Esophagus squamous epithelium (tissue), 5 donors: Measurements from ENCODE around the gene DYRK1A. TPM values are rescaled to one million over a fixed set of nuclear protein-coding genes. Genes with fewer than 3 reads are reported as not detected.

Source experiments
- DNase-seq: peaks from one replicate; lab custom pipeline; 2025; lab: John Stamatoyannopoulos, UW
- H3K27ac ChIP-seq, 4 donors: fragments of 200-600 bp; sonication (generic); one replicate each; pipeline ENCODE4 v1.5.1; 2016 to 2019; ENCODE audit warnings: mild to moderate bottlenecking in 1 of 4
- H3K27me3 ChIP-seq, 4 donors: fragments of 200-600 bp; sonication (generic); 1 replicate in 3 of 4; 2 replicates in 1 of 4; pipeline versions ENCODE4 v1.5.1 to v1.6.0; 2017 to 2021; ENCODE audit warnings: antibody characterized with exemption in 1 of 4
- H3K36me3 ChIP-seq, 3 donors: fragments of 200-600 bp; sonication (generic); one replicate each; pipeline ENCODE4 v1.5.1; 2016 to 2019
- H3K4me1 ChIP-seq, 3 donors: fragments of 200-600 bp; sonication (generic); one replicate each; pipeline ENCODE4 v1.5.1; 2017 to 2019
- H3K4me3 ChIP-seq, 4 donors: fragments of 200-600 bp; sonication (generic); 1 replicate in 3 of 4; 2 replicates in 1 of 4; pipeline ENCODE4 v1.5.1; 2016 to 2019; ENCODE audit warnings: mild to moderate bottlenecking in 2 of 4, moderate library complexity in 1 of 4
- H3K9me3 ChIP-seq, 3 donors: fragments of 200-600 bp; sonication (generic); one replicate each; pipeline ENCODE4 v1.5.1; 2016 to 2019
- CTCF ChIP-seq, 6 experiments: fragments of 450-650 bp in 4 of 6; fragments of 200-600 bp in 2 of 6; sonication (generic) in 2 of 6; IDR thresholded peaks; one replicate each; pipeline ENCODE4 v1.5.1; 2016 to 2019; ENCODE audit warnings: antibody characterized with exemption in 6 of 6, mild to moderate bottlenecking in 4 of 6, moderate library complexity in 4 of 6
- POLR2A ChIP-seq, 4 donors: fragments of 450-650 bp; IDR thresholded peaks; one replicate each; pipeline ENCODE4 v1.6.1; 2017; ENCODE audit warnings: antibody characterized with exemption in 4 of 4, mild to moderate bottlenecking in 4 of 4, moderate library complexity in 3 of 4
- WGBS, 2 donors: methylation state at CpG; one replicate each; pipeline ENCODE4 v1.1.5; 2018; 5-methylcytosine and 5-hydroxymethylcytosine counted together
- intact Hi-C: fragments of 100-400 bp; cut with DNase I; formaldehyde crosslinking; loops from one replicate; pipeline ENCODE4 v1.15.0; 2022
- total RNA-seq, 4 donors: library from RNA; depleted of rRNA; stranded (reverse); fragments of >200 nt; gene quantifications; one replicate each; pipeline ENCODE4 v1.1.0, GENCODE V29; 2016
- donor health status: DM: yes; HTN: yes; CAD: no.

DYRK1A gene
- total RNA-seq, 4 donors from 2014 or later = 37.8 to 61.0 (median 45.4) TPM

GRCh38 chr21:37392441-37392840 is 25.9 kb downstream of the DYRK1A start:
- no peaks in the 10 kb centered on the region for H3K9me3 ChIP-seq
- intact Hi-C loops = no loop called here
- H3K27ac ChIP-seq = no peak overlapping the region
- no peak overlapping the region for H3K4me3 ChIP-seq
- no peaks in the 10 kb centered on the region for H3K27me3 ChIP-seq
- no peak for TF ChIP-seq CTCF (IDR thresholded peaks at IDR 0.05)
- 75 to 80% methylated on average over 4 of the region's 4 CpGs for WGBS, 2 donors
- DNase-seq = no peak
- peaks cover 0 to 96% (median 39%) of the 10 kb centered on the region in 3 donors for H3K4me1 ChIP-seq
- H3K36me3 ChIP-seq = peaks cover 0 to 4% (median 0%) of the 10 kb centered on the region in 3 donors

GRCh38 chr21:37393030-37393429 is 26.5 kb downstream of the DYRK1A start:
- DNase-seq = no peak
- no peaks in the 10 kb centered on the region for H3K9me3 ChIP-seq
- intact Hi-C loops = no loop called here
- no peak overlapping the region for H3K4me3 ChIP-seq
- H3K27me3 ChIP-seq = no peaks in the 10 kb centered on the region
- no peak overlapping the region for H3K27ac ChIP-seq
- peaks cover 0 to 4% (median 0%) of the 10 kb centered on the region in 3 donors for H3K36me3 ChIP-seq
- H3K4me1 ChIP-seq = peaks cover 0 to 96% (median 37%) of the 10 kb centered on the region in 3 donors
- 90 to 97% methylated on average over 2 of the region's 2 CpGs for WGBS, 2 donors
- no peak for TF ChIP-seq POLR2A (IDR thresholded peaks at IDR 0.05)
- TF ChIP-seq CTCF (IDR thresholded peaks at IDR 0.05) = no peak

GRCh38 chr21:37393786-37394185 is 27.2 kb downstream of the DYRK1A start:
- Histone ChIP-seq H3K9me3 (no peaks in the 10 kb centered on the region), H3K27me3 (no peaks in the 10 kb centered on the region), H3K4me1 (peaks cover 0 to 96% (median 34%) of the 10 kb centered on the region in 3 donors), H3K27ac (no peak overlapping the region), H3K36me3 (peaks cover 0 to 4% (median 0%) of the 10 kb centered on the region in 3 donors), H3K4me3 (no peak overlapping the region)
- WGBS, 2 donors = 86 to 88% methylated on average over 3 of the region's 3 CpGs
- DNase-seq = no peak
- intact Hi-C loops = no loop called here
- TF ChIP-seq POLR2A (IDR thresholded peaks at IDR 0.05) (no peak), CTCF (IDR thresholded peaks at IDR 0.05) (no peak)

DNA sequence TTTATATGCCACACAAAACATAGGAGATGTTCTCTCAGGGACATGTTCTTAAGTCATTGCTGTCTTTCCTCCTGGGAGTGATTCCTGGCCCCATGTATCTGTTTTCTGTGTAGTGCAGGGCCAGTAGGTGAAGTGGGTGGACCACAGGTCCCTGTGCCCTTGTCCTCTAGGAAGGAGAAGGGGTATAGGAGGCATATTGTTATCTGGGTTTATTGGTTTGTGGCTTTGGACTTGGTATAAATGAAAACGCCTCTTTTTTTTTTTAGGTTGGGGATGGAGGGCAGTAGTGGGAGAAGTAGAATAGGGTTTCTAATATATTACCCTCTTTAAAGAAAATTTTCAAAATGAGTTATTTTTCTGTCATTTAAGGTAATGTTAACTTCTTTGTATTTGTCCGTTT is 29.4 kb downstream of the DYRK1A start:
- H3K4me1 ChIP-seq = peaks cover 0 to 93% (median 26%) of the 10 kb centered on the region in 3 donors
- intact Hi-C loops = loop anchor here (5.0 kb wide), 1 partner anchor 119 kb away; no protein-coding TSS in a partner anchor

More for the DNA sequence above, 29.4 kb downstream of the DYRK1A start:
- WGBS, 2 donors = 78 to 85% methylated on average over 2 of the region's 2 CpGs
- Histone ChIP-seq H3K4me3 (no peak overlapping the region), H3K27me3 (no peaks in the 10 kb centered on the region), H3K36me3 (peaks cover 0 to 4% (median 0%) of the 10 kb centered on the region in 3 donors), H3K27ac (no peak overlapping the region), H3K9me3 (no peaks in the 10 kb centered on the region)
- TF ChIP-seq POLR2A (IDR thresholded peaks at IDR 0.05) (no peak), CTCF (IDR thresholded peaks at IDR 0.05) (no peak)
- no peak for DNase-seq
